NT2/D1 (cell line): Measurements from ENCODE around the gene S100A14.

Experiments
- SUZ12 ChIP-seq: IDR thresholded peaks from 2 replicates; pipeline ENCODE4 v1.6.1; 2011; ENCODE audit not compliant: insufficient read length, insufficient read depth; ENCODE audit errors: extremely low read depth
- YY1 ChIP-seq: IDR thresholded peaks from 2 replicates; pipeline ENCODE4 v1.6.1; 2011; ENCODE audit not compliant: insufficient read length, insufficient read depth
- ZNF274 ChIP-seq: IDR thresholded peaks from 2 replicates; pipeline ENCODE4 v1.6.1; 2011; ENCODE audit warnings: mild to moderate bottlenecking, low read depth, low read length

- no peak for TF ChIP-seq SUZ12
- no peak for TF ChIP-seq ZNF274
- no peak for TF ChIP-seq YY1
These were observed 1.2 kb downstream of the S100A14 start for GRCh38 chr1:153614906-153615305.
